CD8-positive, alpha-beta memory T cell (primary cell): ENCODE data around the gene RRBP1. TPM values are rescaled to one million over a fixed set of nuclear protein-coding genes. Genes with fewer than 3 reads are reported as not detected.

Experiments used
- CTCF ChIA-PET: fragments of 350-600 bp; sonication (Branson Sonifier 250); formaldehyde crosslinking; loops from one replicate; lab custom pipeline; 2021; ENCODE audit warnings: antibody characterized with exemption; lab: Charles Lee
- POLR2A ChIA-PET: fragments of 350-600 bp; sonication (Branson Sonifier 250); formaldehyde crosslinking; loops from one replicate; lab custom pipeline; 2021; ENCODE audit warnings: antibody characterized with exemption; lab: Charles Lee
- DNase-seq, 5 donors: peaks; one replicate each; pipeline versions ENCODE4 v3.0.0 to v3.0.0-alpha.2; 2020 to 2022; ENCODE audit warnings: mixed read lengths in 1 of 5
- H3K27ac ChIP-seq: one replicate; pipeline ENCODE4 v1.7.0; 2013; ENCODE audit warnings: low read depth, mild to moderate bottlenecking, low read length, moderate library complexity
- H3K27me3 ChIP-seq: 2 replicates; pipeline ENCODE4 v1.7.0; 2013; ENCODE audit warnings: low read length, mild to moderate bottlenecking; ENCODE audit not compliant: insufficient read depth, poor library complexity, severe bottlenecking
- H3K36me3 ChIP-seq: 2 replicates; pipeline ENCODE4 v1.7.0; 2013; ENCODE audit warnings: mild to moderate bottlenecking, low read length, moderate library complexity; ENCODE audit not compliant: insufficient read depth
- H3K4me1 ChIP-seq: 2 replicates; pipeline ENCODE4 v1.7.0; 2013; ENCODE audit warnings: mild to moderate bottlenecking, low read length, moderate library complexity; ENCODE audit not compliant: insufficient read depth
- H3K4me3 ChIP-seq: 2 replicates; pipeline ENCODE4 v1.7.0; 2013; ENCODE audit warnings: mild to moderate bottlenecking, low read length
- H3K9me3 ChIP-seq: 2 replicates; pipeline ENCODE4 v1.7.0; 2013; ENCODE audit warnings: mild to moderate bottlenecking, low read length
- H3K27ac Mint-ChIP-seq, 8 donors: one replicate each; pipeline ENCODE4 v1.8.0; 2020 to 2021; ENCODE audit warnings: mixed read lengths in 8 of 8, mild to moderate bottlenecking in 6 of 8, inconsistent platforms in 3 of 8, moderate library complexity in 3 of 8
- H3K27me3 Mint-ChIP-seq, 2 donors: one replicate each; pipeline ENCODE4 v1.8.0; 2020 to 2021; ENCODE audit warnings: mixed read lengths in 2 of 2, mild to moderate bottlenecking in 1 of 2, moderate library complexity in 1 of 2
- H3K36me3 Mint-ChIP-seq, 3 donors: one replicate each; pipeline ENCODE4 v1.8.0; 2020 to 2021; ENCODE audit warnings: mixed read lengths in 3 of 3, inconsistent platforms in 1 of 3, mild to moderate bottlenecking in 1 of 3
- H3K4me1 Mint-ChIP-seq, 3 donors: one replicate each; pipeline ENCODE4 v1.8.0; 2020 to 2021; ENCODE audit warnings: mixed read lengths in 3 of 3, inconsistent platforms in 1 of 3, mild to moderate bottlenecking in 1 of 3
- H3K4me3 Mint-ChIP-seq, 7 donors: one replicate each; pipeline ENCODE4 v1.8.0; 2020 to 2021; ENCODE audit warnings: mixed read lengths in 7 of 7, mild to moderate bottlenecking in 6 of 7, moderate library complexity in 4 of 7, inconsistent platforms in 2 of 7
- H3K9me3 Mint-ChIP-seq, 5 donors: one replicate each; pipeline ENCODE4 v1.8.0; 2020 to 2022; ENCODE audit warnings: mixed read lengths in 5 of 5, mild to moderate bottlenecking in 3 of 5, moderate library complexity in 2 of 5, inconsistent platforms in 1 of 5
- polyA plus RNA-seq: library from polyadenylated mRNA; unstranded; fragments of 300-500 nt; fragmentation: Illumina TruSeq; gene quantifications from one replicate; pipeline ENCODE4 v1.2.3, GENCODE V29; 2021
- total RNA-seq, 2 experiments: library from RNA; stranded (reverse); gene quantifications; one replicate each; pipeline ENCODE4 v1.2.3, GENCODE V29; 2021

The RRBP1 gene
- total and polyA plus RNA-seq, 3 experiments from 2014 or later = 17.4 to 25.3 (median 22.8) TPM

- no peak overlapping the region for H3K27ac ChIP-seq
- H3K36me3 ChIP-seq = no peaks in the 10 kb centered on the region
- H3K4me3 Mint-ChIP-seq = no peak overlapping the region
- H3K27me3 Mint-ChIP-seq = no peaks in the 10 kb centered on the region
- H3K4me1 Mint-ChIP-seq = peaks cover 18 to 32% (median 24%) of the 10 kb centered on the region in 3 donors
- no peaks in the 10 kb centered on the region for H3K9me3 ChIP-seq
- no peak for DNase-seq
- H3K36me3 Mint-ChIP-seq = peaks cover 5 to 60% (median 21%) of the 10 kb centered on the region in 3 donors
- POLR2A ChIA-PET = no interaction called here
- H3K9me3 Mint-ChIP-seq = no peaks in the 10 kb centered on the region
- no peak overlapping the region for H3K4me3 ChIP-seq
- CTCF ChIA-PET = interaction anchor here (1.5 kb wide), 1 partner anchor 34 kb away, joined by 3 read pairs; no protein-coding TSS in a partner anchor
- no peaks in the 10 kb centered on the region for H3K27me3 ChIP-seq
- H3K4me1 ChIP-seq = peaks cover 15% of the 10 kb centered on the region
- peak overlapping the region in 5 of 8 donors; percentile 42 to 70 (median 47) for H3K27ac Mint-ChIP-seq
Observed at GRCh38 chr20:17605131-17605660, 76.8 kb downstream of the RRBP1 start.

- H3K4me3 Mint-ChIP-seq = no peak overlapping the region
- H3K27ac Mint-ChIP-seq = peak overlapping the region in 1 of 8 donors; percentile 14
- H3K27ac ChIP-seq = no peak overlapping the region
- peaks cover 5 to 55% (median 21%) of the 10 kb centered on the region in 3 donors for H3K36me3 Mint-ChIP-seq
- H3K27me3 Mint-ChIP-seq = no peaks in the 10 kb centered on the region
- H3K9me3 Mint-ChIP-seq = no peaks in the 10 kb centered on the region
- no peak for DNase-seq
- H3K4me1 Mint-ChIP-seq = peaks cover 13 to 37% (median 14%) of the 10 kb centered on the region in 3 donors
- no peaks in the 10 kb centered on the region for H3K27me3 ChIP-seq
- no peaks in the 10 kb centered on the region for H3K9me3 ChIP-seq
- no peaks in the 10 kb centered on the region for H3K4me1 ChIP-seq
- ChIA-PET CTCF (interaction anchor here (1.2 to 1.4 kb wide), 2 partner anchors 8 to 11 kb away, joined by 3 read pairs; no protein-coding TSS in a partner anchor), POLR2A (no interaction called here)
- H3K36me3 ChIP-seq = no peaks in the 10 kb centered on the region
- H3K4me3 ChIP-seq = no peak overlapping the region
Observed at GRCh38 chr20:17602493-17602892, 79.5 kb downstream of the RRBP1 start.

- Mint-ChIP-seq H3K27ac (peak overlapping the region in 6 of 8 donors; percentile 4 to 72 (median 38)), H3K36me3 (peaks cover 5 to 51% (median 21%) of the 10 kb centered on the region in 3 donors), H3K4me1 (peaks cover 18 to 42% (median 18%) of the 10 kb centered on the region in 3 donors), H3K4me3 (no peak overlapping the region), H3K9me3 (no peaks in the 10 kb centered on the region), H3K27me3 (no peaks in the 10 kb centered on the region)
- Histone ChIP-seq H3K9me3 (no peaks in the 10 kb centered on the region), H3K27me3 (no peaks in the 10 kb centered on the region), H3K4me3 (no peak overlapping the region), H3K36me3 (no peaks in the 10 kb centered on the region), H3K27ac (no peak overlapping the region), H3K4me1 (no peaks in the 10 kb centered on the region)
- ChIA-PET CTCF (interaction anchor here (1.2 to 1.4 kb wide), 2 partner anchors 9 to 10 kb away, joined by 3 read pairs; no protein-coding TSS in a partner anchor), POLR2A (no interaction called here)
- DNase-seq = no peak
Observed at GRCh38 chr20:17601957-17602356, 80.1 kb downstream of the RRBP1 start.

GRCh38 chr20:17598013-17598550 is 84.0 kb downstream of the RRBP1 start:
- Mint-ChIP-seq H3K4me1 (peaks cover 41 to 71% (median 45%) of the 10 kb centered on the region in 3 donors), H3K27me3 (peaks cover 0 to 1% of the 10 kb centered on the region in 2 donors), H3K9me3 (no peaks in the 10 kb centered on the region), H3K27ac (no peak overlapping the region), H3K36me3 (peaks cover 0 to 21% (median 13%) of the 10 kb centered on the region in 3 donors), H3K4me3 (no peak overlapping the region)
- Histone ChIP-seq H3K4me3 (no peak overlapping the region), H3K4me1 (no peaks in the 10 kb centered on the region), H3K36me3 (no peaks in the 10 kb centered on the region), H3K27me3 (no peaks in the 10 kb centered on the region), H3K9me3 (no peaks in the 10 kb centered on the region), H3K27ac (no peak overlapping the region)
- no peak for DNase-seq
- ChIA-PET POLR2A (no interaction called here), CTCF (no interaction called here)

GRCh38 chr20:17595856-17596255 is 86.2 kb downstream of the RRBP1 start:
- Mint-ChIP-seq H3K4me1 (peaks cover 46 to 76% (median 47%) of the 10 kb centered on the region in 3 donors), H3K27ac (peak overlapping the region in 4 of 8 donors; percentile 5 to 43 (median 18)), H3K27me3 (peaks cover 0 to 1% of the 10 kb centered on the region in 2 donors), H3K9me3 (no peaks in the 10 kb centered on the region), H3K4me3 (no peak overlapping the region), H3K36me3 (peaks cover 0 to 17% (median 12%) of the 10 kb centered on the region in 3 donors)
- no peak for DNase-seq
- ChIA-PET POLR2A (no interaction called here), CTCF (no interaction called here)
- Histone ChIP-seq H3K4me1 (no peaks in the 10 kb centered on the region), H3K4me3 (no peak overlapping the region), H3K27ac (no peak overlapping the region), H3K27me3 (no peaks in the 10 kb centered on the region), H3K9me3 (no peaks in the 10 kb centered on the region), H3K36me3 (no peaks in the 10 kb centered on the region)

- H3K4me3 ChIP-seq = no peak overlapping the region
- ChIA-PET POLR2A (no interaction called here), CTCF (interaction anchor here (0.6 to 0.8 kb wide), 3 partner anchors 14 to 54 kb away, joined by 3 read pairs; no protein-coding TSS in a partner anchor)
- peaks cover 52 to 75% (median 53%) of the 10 kb centered on the region in 3 donors for H3K4me1 Mint-ChIP-seq
- no peaks in the 10 kb centered on the region for H3K4me1 ChIP-seq
- no peak for DNase-seq
- no peaks in the 10 kb centered on the region for H3K36me3 ChIP-seq
- no peak overlapping the region for H3K27ac Mint-ChIP-seq
- H3K27me3 ChIP-seq = no peaks in the 10 kb centered on the region
- H3K9me3 Mint-ChIP-seq = no peaks in the 10 kb centered on the region
- H3K27ac ChIP-seq = no peak overlapping the region
- no peaks in the 10 kb centered on the region for H3K9me3 ChIP-seq
- H3K36me3 Mint-ChIP-seq = peaks cover 0 to 14% (median 8%) of the 10 kb centered on the region in 3 donors
- no peak overlapping the region for H3K4me3 Mint-ChIP-seq
- peaks cover 0 to 1% of the 10 kb centered on the region in 2 donors for H3K27me3 Mint-ChIP-seq
Observed at GRCh38 chr20:17594443-17594842, 87.6 kb downstream of the RRBP1 start.

GRCh38 chr20:17593902-17594301 is 88.1 kb downstream of the RRBP1 start:
- Histone ChIP-seq H3K9me3 (no peaks in the 10 kb centered on the region), H3K36me3 (no peaks in the 10 kb centered on the region), H3K4me1 (no peaks in the 10 kb centered on the region), H3K27ac (no peak overlapping the region), H3K4me3 (no peak overlapping the region), H3K27me3 (no peaks in the 10 kb centered on the region)
- Mint-ChIP-seq H3K36me3 (peaks cover 0 to 12% (median 8%) of the 10 kb centered on the region in 3 donors), H3K9me3 (no peaks in the 10 kb centered on the region), H3K4me3 (no peak overlapping the region), H3K27ac (peak overlapping the region in 1 of 8 donors; percentile 52), H3K4me1 (peaks cover 52 to 73% (median 53%) of the 10 kb centered on the region in 3 donors), H3K27me3 (peaks cover 0 to 1% of the 10 kb centered on the region in 2 donors)
- ChIA-PET POLR2A (no interaction called here), CTCF (interaction anchor here (0.7 to 0.8 kb wide), 2 partner anchors 13 to 53 kb away, joined by 3 read pairs; no protein-coding TSS in a partner anchor)
- DNase-seq = no peak

- H3K9me3 Mint-ChIP-seq = no peaks in the 10 kb centered on the region
- Histone ChIP-seq H3K4me3 (no peak overlapping the region), H3K4me1 (no peaks in the 10 kb centered on the region), H3K27ac (no peak overlapping the region), H3K36me3 (no peaks in the 10 kb centered on the region), H3K9me3 (no peaks in the 10 kb centered on the region), H3K27me3 (no peaks in the 10 kb centered on the region)
- POLR2A ChIA-PET = no interaction called here
- no peak for DNase-seq
- peaks cover 44 to 68% (median 45%) of the 10 kb centered on the region in 3 donors for H3K4me1 Mint-ChIP-seq
- H3K27me3 Mint-ChIP-seq = no peaks in the 10 kb centered on the region
- peaks cover 0 to 10% (median 9%) of the 10 kb centered on the region in 3 donors for H3K36me3 Mint-ChIP-seq
- CTCF ChIA-PET = interaction anchor here (1.6 kb wide), 1 partner anchor 19 kb away, joined by 4 read pairs; no protein-coding TSS in a partner anchor
- H3K4me3 Mint-ChIP-seq = no peak overlapping the region
- peak overlapping the region in 3 of 8 donors; percentile 28 to 85 (median 30) for H3K27ac Mint-ChIP-seq
Observed at GRCh38 chr20:17590245-17590644, 91.8 kb downstream of the RRBP1 start.
